DND-41 (cell line): ENCODE results near the gene PIK3CD.

Experiments used
- ATAC-seq: fragments of 200-7000 bp; cut with Tn5 transposase; 3 replicates; pipeline ENCODE4 v1.9.1; 2021; ENCODE audit warnings: low read depth; ENCODE audit not compliant: insufficient read depth
- DNase-seq: peaks from one replicate; pipeline ENCODE4 v3.0.0-alpha.2; 2020
- H2AFZ ChIP-seq: 2 replicates; pipeline ENCODE4 v1.6.0; 2012; ENCODE audit warnings: low read depth, low read length
- H3K27ac ChIP-seq: 2 replicates; pipeline ENCODE4 v1.5.1; 2012; ENCODE audit warnings: low read length, inconsistent platforms
- H3K27me3 ChIP-seq: fragments of 200-600 bp; sonication (generic); 2 replicates; pipeline ENCODE4 v1.6.0; 2012; ENCODE audit warnings: low read length, mild to moderate bottlenecking, inconsistent platforms; ENCODE audit not compliant: insufficient read depth, poor library complexity
- H3K36me3 ChIP-seq: 2 replicates; pipeline ENCODE4 v1.5.1; 2012; ENCODE audit warnings: low read length, inconsistent platforms; ENCODE audit not compliant: insufficient read depth
- H3K4me1 ChIP-seq: 2 replicates; pipeline ENCODE4 v1.5.1; 2012; ENCODE audit warnings: mild to moderate bottlenecking, low read length; ENCODE audit not compliant: insufficient read depth
- H3K4me2 ChIP-seq: 2 replicates; pipeline ENCODE4 v1.6.0; 2012; ENCODE audit warnings: mild to moderate bottlenecking, moderate library complexity, low read length, inconsistent platforms; ENCODE audit not compliant: insufficient read depth
- H3K4me3 ChIP-seq, 2 experiments: fragments of 200-600 bp in 1 of 2; shearing (Covaris generic) in 1 of 2; 2 replicates each; pipeline ENCODE4 v1.5.1; 2012 to 2016; ENCODE audit warnings: inconsistent platforms in 2 of 2, low read length in 2 of 2, mild to moderate bottlenecking in 2 of 2, low read depth in 1 of 2, moderate library complexity in 1 of 2
- H3K79me2 ChIP-seq: 2 replicates; pipeline ENCODE4 v1.6.0; 2012; ENCODE audit warnings: low read length, inconsistent platforms; ENCODE audit not compliant: insufficient read depth
- H3K9ac ChIP-seq: 2 replicates; pipeline ENCODE4 v1.6.0; 2012; ENCODE audit warnings: low read depth, mild to moderate bottlenecking, inconsistent platforms, low read length, moderate library complexity
- H3K9me3 ChIP-seq: 2 replicates; pipeline ENCODE4 v1.5.1; 2012; ENCODE audit warnings: low read length, moderate library complexity, mild to moderate bottlenecking, inconsistent platforms; ENCODE audit not compliant: insufficient read depth, severe bottlenecking
- H4K20me1 ChIP-seq: 2 replicates; pipeline ENCODE4 v1.6.0; 2012; ENCODE audit warnings: low read length; ENCODE audit not compliant: insufficient read depth
- CTCF ChIP-seq: IDR thresholded peaks from 2 replicates; pipeline ENCODE4 v1.5.1; 2012; ENCODE audit warnings: borderline replicate concordance, low read length, moderate library complexity, mild to moderate bottlenecking; ENCODE audit not compliant: poor library complexity, severe bottlenecking; ENCODE audit errors: extremely low read depth
- EZH2 ChIP-seq: IDR thresholded peaks from 3 replicates; pipeline ENCODE4 v1.6.1; 2012; ENCODE audit warnings: borderline replicate concordance, low read depth, mild to moderate bottlenecking, moderate library complexity, low read length, inconsistent platforms; ENCODE audit not compliant: severe bottlenecking

The PIK3CD gene

GRCh38 chr1:9714257-9714718, 62.8 kb downstream of the PIK3CD start:
- Histone ChIP-seq H3K27ac (peak overlapping the region; percentile 24; the same call in 1 of the 2 replicates), H3K36me3 (peaks cover 82% of the 10 kb centered on the region), H2AFZ (no peak overlapping the region), H3K79me2 (peaks cover 65% of the 10 kb centered on the region), H3K4me2 (no peak overlapping the region), H3K9ac (no peak overlapping the region), H3K9me3 (no peaks in the 10 kb centered on the region), H3K4me1 (peaks cover 46% of the 10 kb centered on the region), H4K20me1 (0 out of 2 replicates have a peak, but pooled peaks cover 6% of the 10 kb centered on the region), H3K4me3 (no peak overlapping the region), H3K27me3 (no peaks in the 10 kb centered on the region)
- no peak for ATAC-seq
- no peak for TF ChIP-seq CTCF
- TF ChIP-seq EZH2, result no peak
- no peak for DNase-seq

- no peak for TF ChIP-seq CTCF
- no peak for TF ChIP-seq EZH2
- H2AFZ ChIP-seq, result no peak overlapping the region
- DNase-seq (no peak), ATAC-seq (no peak)
- H3K36me3 ChIP-seq, result peaks cover 81% of the 10 kb centered on the region
- no peaks in the 10 kb centered on the region for H3K9me3 ChIP-seq
- peak overlapping the region; percentile 94 for H3K9ac ChIP-seq
- peak overlapping the region; percentile 96 for H3K27ac ChIP-seq
- peak overlapping the region; percentile 96 for H3K4me2 ChIP-seq
- H3K27me3 ChIP-seq, result no peaks in the 10 kb centered on the region
- H3K4me1 ChIP-seq, result peaks cover 57% of the 10 kb centered on the region
- H4K20me1 ChIP-seq, result 0 out of 2 replicates have a peak, but pooled peaks cover 6% of the 10 kb centered on the region
- peak overlapping the region in 1 of 2 experiments; percentile 77; a peak in 2 of 4 replicates for H3K4me3 ChIP-seq
- peaks cover 54% of the 10 kb centered on the region for H3K79me2 ChIP-seq
Observed at GRCh38 chr1:9715536-9716226, 64.2 kb downstream of the PIK3CD start.

- ATAC-seq (no peak), DNase-seq (no peak)
- TF ChIP-seq CTCF (no peak), EZH2 (no peak)
- Histone ChIP-seq H3K4me2 (peak overlapping the region; percentile 96), H3K9ac (peak overlapping the region; percentile 94), H4K20me1 (0 out of 2 replicates have a peak, but pooled peaks cover 6% of the 10 kb centered on the region), H3K27me3 (no peaks in the 10 kb centered on the region), H3K36me3 (peaks cover 83% of the 10 kb centered on the region), H3K4me3 (peak overlapping the region; percentile 48 to 77), H2AFZ (no peak overlapping the region; the same call in 1 of the 2 replicates), H3K27ac (peak overlapping the region; percentile 96), H3K9me3 (no peaks in the 10 kb centered on the region), H3K4me1 (peaks cover 57% of the 10 kb centered on the region), H3K79me2 (peaks cover 46% of the 10 kb centered on the region)
Observed at GRCh38 chr1:9716404-9717192, 65.1 kb downstream of the PIK3CD start.
